Gastrocnemius medialis (tissue), 4 donors: ENCODE results near the gene SNCB. TPM values are rescaled to one million over a fixed set of nuclear protein-coding genes. Genes with fewer than 3 reads are reported as not detected.

ENCODE experiments used
- ATAC-seq, 2 donors: fragments of 150-250 bp; one replicate each; pipeline ENCODE4 v1.9.1; 2016
- DNase-seq, 2 donors: peaks; one replicate each; pipeline ENCODE4 v3.0.0-alpha.2; 2019
- H3K27ac ChIP-seq, 4 donors: fragments of 200-600 bp; sonication (generic); 1 replicate in 1 of 4; 2 replicates in 3 of 4; pipeline ENCODE4 v1.5.1; 2016 to 2018; ENCODE audit warnings: mild to moderate bottlenecking in 2 of 4, moderate library complexity in 1 of 4
- H3K27me3 ChIP-seq, 3 donors: fragments of 200-600 bp; sonication (generic) in 2 of 3; 1 replicate in 1 of 3; 2 replicates in 2 of 3; pipeline versions ENCODE4 v1.5.1 to v1.6.0; 2016 to 2019; ENCODE audit warnings: mild to moderate bottlenecking in 1 of 3, moderate library complexity in 1 of 3
- H3K36me3 ChIP-seq, 2 donors: fragments of 200-600 bp; sonication (generic) in 1 of 2; one replicate each; pipeline ENCODE4 v1.5.1; 2017 to 2018
- H3K4me1 ChIP-seq, 2 donors: fragments of 200-600 bp; sonication (generic) in 1 of 2; one replicate each; pipeline ENCODE4 v1.5.1; 2016 to 2017; ENCODE audit warnings: mild to moderate bottlenecking in 2 of 2
- H3K4me3 ChIP-seq, 4 donors: fragments of 200-600 bp; sonication (generic) in 3 of 4; 1 replicate in 1 of 4; 2 replicates in 3 of 4; pipeline ENCODE4 v1.5.1; 2016 to 2019; ENCODE audit warnings: mild to moderate bottlenecking in 2 of 4
- H3K9me3 ChIP-seq, 3 donors: fragments of 200-600 bp; sonication (generic) in 2 of 3; 1 replicate in 1 of 3; 2 replicates in 2 of 3; pipeline ENCODE4 v1.5.1; 2016 to 2019
- POLR2A ChIP-seq, 2 donors: fragments of 450-650 bp; IDR thresholded peaks; one replicate each; pipeline ENCODE4 v1.6.1; 2017; ENCODE audit warnings: antibody characterized with exemption in 2 of 2, mild to moderate bottlenecking in 2 of 2, moderate library complexity in 2 of 2
- in situ Hi-C, 4 donors: fragments of 200-750 bp; cut with MboI; loops; one replicate each; pipeline versions ENCODE4 v1.15.0 to v1.8.0; 2017; ENCODE audit warnings: low sequenced_read_pairs in 4 of 4
- intact Hi-C: fragments of 100-400 bp; cut with DNase I; formaldehyde crosslinking; loops from one replicate; pipeline ENCODE4 v1.15.1; 2023; ENCODE audit warnings: low total_unique reads
- total RNA-seq, 4 donors: library from RNA; depleted of rRNA; stranded (reverse); fragments of >200 nt; gene quantifications; one replicate each; pipeline versions ENCODE4 v1.1.0 to v1.2.3, GENCODE V29; 2016
- TF ChIP-seq, protein P1 (sequence below), 5 experiments: fragments of 450-650 bp in 3 of 5; fragments of 200-600 bp in 2 of 5; sonication (generic) in 2 of 5; IDR thresholded peaks in 4 of 5; conservative IDR thresholded peaks in 1 of 5; 1 replicate in 4 of 5; 2 replicates in 1 of 5; pipeline ENCODE4 v1.5.1; 2016 to 2019; ENCODE audit warnings: antibody characterized with exemption in 5 of 5, mild to moderate bottlenecking in 3 of 5, moderate library complexity in 3 of 5

Gene SNCB
- total RNA-seq, 4 donors from 2014 or later: 0.20 TPM; not detected in 3

DNA sequence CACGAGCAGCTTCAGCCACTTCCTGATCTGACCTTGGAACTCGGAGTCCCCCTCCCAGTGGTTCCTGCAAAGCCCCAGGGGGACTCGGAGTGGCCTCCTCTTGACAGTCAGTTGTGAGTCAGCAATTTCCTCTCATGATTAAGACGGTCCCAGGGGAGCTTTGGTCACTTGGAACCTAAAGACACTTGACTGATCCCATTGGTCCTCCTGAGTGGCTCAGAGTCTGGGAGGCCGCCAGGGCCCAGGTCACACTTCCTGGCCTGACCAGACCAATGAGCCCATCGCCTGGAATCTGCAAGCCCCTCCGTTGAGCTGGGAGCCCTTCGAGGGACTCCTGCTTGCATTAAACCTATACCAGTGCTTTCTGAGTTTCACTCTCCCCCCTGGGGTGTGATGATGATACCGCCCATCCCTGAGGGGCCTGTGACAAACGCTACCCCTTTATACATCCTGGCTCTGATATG is 46.1 kb upstream of the SNCB start:
- H3K27me3 ChIP-seq: peaks cover 0 to 9% (median 0%) of the 10 kb centered on the region in 3 donors
- ATAC-seq: peak; percentile 33 to 64
- peak overlapping the region in 1 of 4 donors; percentile 31 for H3K27ac ChIP-seq
- no peaks in the 10 kb centered on the region for H3K9me3 ChIP-seq
- no peaks in the 10 kb centered on the region for H3K36me3 ChIP-seq
- intact Hi-C loops: no loop called here
- in situ Hi-C loops: no loop called here
- H3K4me1 ChIP-seq: peaks cover 4 to 29% of the 10 kb centered on the region in 2 donors
- no peak for TF ChIP-seq POLR2A (IDR thresholded peaks at IDR 0.05)
- TF ChIP-seq, protein P1, sequence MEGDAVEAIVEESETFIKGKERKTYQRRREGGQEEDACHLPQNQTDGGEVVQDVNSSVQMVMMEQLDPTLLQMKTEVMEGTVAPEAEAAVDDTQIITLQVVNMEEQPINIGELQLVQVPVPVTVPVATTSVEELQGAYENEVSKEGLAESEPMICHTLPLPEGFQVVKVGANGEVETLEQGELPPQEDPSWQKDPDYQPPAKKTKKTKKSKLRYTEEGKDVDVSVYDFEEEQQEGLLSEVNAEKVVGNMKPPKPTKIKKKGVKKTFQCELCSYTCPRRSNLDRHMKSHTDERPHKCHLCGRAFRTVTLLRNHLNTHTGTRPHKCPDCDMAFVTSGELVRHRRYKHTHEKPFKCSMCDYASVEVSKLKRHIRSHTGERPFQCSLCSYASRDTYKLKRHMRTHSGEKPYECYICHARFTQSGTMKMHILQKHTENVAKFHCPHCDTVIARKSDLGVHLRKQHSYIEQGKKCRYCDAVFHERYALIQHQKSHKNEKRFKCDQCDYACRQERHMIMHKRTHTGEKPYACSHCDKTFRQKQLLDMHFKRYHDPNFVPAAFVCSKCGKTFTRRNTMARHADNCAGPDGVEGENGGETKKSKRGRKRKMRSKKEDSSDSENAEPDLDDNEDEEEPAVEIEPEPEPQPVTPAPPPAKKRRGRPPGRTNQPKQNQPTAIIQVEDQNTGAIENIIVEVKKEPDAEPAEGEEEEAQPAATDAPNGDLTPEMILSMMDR (IDR thresholded peaks at IDR 0.05 in 4 of 5, conservative IDR thresholded peaks at IDR 0.05 in 1 of 5): no peak
- H3K4me3 ChIP-seq: no peak overlapping the region
- DNase-seq: peak in 1 of 2 donors; percentile 11

DNA sequence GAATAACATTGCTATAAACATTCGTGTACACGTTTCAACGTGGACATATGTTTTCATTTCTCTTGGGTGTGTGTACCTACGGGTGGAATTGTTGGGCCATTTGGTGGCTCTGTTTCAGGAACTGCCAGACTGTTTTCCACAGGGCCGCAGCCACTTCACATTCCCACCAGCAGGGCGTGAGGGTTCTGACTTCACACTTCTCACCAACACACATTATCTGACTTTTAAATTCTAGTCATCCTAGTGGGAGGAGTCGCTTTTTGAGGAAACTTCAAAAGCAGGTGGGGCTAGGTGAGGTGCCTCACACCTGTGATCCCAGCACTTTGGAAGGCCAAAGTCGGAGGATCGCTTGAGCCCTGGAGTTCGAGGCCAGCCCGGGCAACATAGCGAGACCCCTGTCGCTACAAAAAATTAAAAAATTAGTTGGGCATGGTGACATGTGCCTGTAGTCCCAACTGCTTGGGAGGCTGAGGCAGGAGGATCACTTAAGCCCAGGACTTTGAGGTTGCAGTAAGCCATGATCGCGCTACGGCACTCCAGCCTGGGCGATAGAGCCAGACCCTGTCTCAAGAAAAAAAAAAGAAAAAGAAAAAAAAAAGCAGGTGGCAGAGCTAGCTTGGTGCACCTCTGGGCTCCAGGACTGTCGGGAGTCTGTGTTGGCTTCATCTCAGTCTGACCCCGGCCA is 45.5 kb upstream of the SNCB start:
- Histone ChIP-seq H3K27me3 (peaks cover 0 to 9% (median 0%) of the 10 kb centered on the region in 3 donors), H3K36me3 (no peaks in the 10 kb centered on the region), H3K4me1 (peaks cover 4 to 29% of the 10 kb centered on the region in 2 donors), H3K9me3 (no peaks in the 10 kb centered on the region), H3K27ac (no peak overlapping the region), H3K4me3 (no peak overlapping the region)
- ATAC-seq (no peak), DNase-seq (no peak)
- in situ Hi-C loops: no loop called here
- intact Hi-C loops: no loop called here
- TF ChIP-seq POLR2A (IDR thresholded peaks at IDR 0.05): no peak
- TF ChIP-seq, protein P1 (IDR thresholded peaks at IDR 0.05 in 4 of 5, conservative IDR thresholded peaks at IDR 0.05 in 1 of 5): peak in 1 of 5 experiments; percentile 20

DNA sequence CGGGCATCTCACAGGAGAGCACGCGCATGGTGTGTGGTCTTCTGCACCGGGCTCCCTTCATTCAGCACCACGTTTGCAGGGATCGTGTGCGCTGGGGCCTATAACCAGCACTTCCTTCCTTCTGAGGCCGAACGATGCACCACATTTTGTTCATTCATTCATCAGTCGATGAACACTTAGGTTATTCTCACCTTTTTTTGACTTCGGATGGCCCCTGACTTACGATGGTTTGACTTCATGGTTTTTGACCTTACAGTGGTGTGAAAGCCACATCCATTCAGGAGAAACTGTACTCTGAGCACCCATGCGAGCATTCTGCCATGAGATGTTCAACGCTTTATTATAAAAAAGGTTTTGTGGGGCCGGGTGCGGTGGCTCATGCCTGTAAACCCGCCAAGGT is 44.5 kb upstream of the SNCB start:
- H3K27me3 ChIP-seq: peaks cover 0 to 3% (median 0%) of the 10 kb centered on the region in 3 donors
- no peaks in the 10 kb centered on the region for H3K9me3 ChIP-seq
- no peaks in the 10 kb centered on the region for H3K36me3 ChIP-seq
- ATAC-seq (no peak), DNase-seq (no peak)
- intact Hi-C loops (no loop called here), in situ Hi-C loops (loop anchor here in 2 of 4 donors (25.0 kb wide), 2 partner anchors 288 to 438 kb away; no protein-coding TSS in a partner anchor)
- H3K4me1 ChIP-seq: peaks cover 4 to 29% of the 10 kb centered on the region in 2 donors
- no peak overlapping the region for H3K4me3 ChIP-seq
- TF ChIP-seq, protein P1 (IDR thresholded peaks at IDR 0.05 in 4 of 5, conservative IDR thresholded peaks at IDR 0.05 in 1 of 5): no peak
- TF ChIP-seq POLR2A (IDR thresholded peaks at IDR 0.05): no peak
- no peak overlapping the region for H3K27ac ChIP-seq

DNA sequence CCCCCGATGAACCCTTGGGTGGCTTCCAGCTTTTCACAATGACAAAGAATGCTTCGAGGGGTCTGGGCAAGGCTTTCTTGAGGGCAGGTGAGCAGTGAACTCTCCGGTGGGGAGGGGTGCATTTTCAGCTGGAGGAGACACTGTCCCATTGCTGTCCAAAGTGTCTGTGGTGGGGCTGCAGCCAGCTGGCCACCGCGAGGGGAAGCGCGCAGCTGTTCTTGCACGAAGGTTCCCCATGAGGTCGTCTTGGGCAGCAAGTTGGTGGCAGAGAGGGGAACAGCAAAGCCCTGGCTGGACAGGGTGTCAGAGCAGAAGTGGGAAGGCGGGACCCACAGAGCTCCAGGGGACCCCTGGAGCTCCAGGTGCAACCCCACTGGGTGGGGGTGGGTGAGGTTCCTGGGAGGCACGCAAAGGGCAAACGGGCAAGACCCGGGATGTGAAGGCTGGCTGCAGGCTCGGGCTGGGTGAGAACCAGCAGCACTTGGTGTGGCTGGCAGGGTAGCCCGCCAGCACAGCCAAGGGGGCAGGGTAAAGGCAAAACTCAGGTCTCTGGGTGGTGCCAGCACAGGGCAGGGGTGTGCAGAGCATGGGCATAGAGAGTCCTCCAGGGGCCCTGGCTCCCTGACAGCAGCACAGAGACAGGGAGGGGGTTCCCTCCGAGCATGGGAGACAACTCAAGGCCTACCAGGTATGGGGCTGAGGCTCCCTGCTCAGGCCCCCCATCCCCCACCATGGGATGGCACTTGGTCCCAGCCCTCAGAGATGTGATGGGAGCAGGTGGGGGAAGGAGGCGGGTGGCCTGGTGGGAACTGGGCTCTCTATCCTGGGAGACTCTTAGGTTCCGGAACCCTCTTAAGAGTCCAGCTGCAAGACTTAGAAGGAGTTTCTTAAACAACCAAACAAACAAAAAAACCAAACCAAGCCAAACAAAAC is 43.6 kb upstream of the SNCB start:
- ATAC-seq (no peak), DNase-seq (no peak)
- H3K9me3 ChIP-seq: no peaks in the 10 kb centered on the region
- no peak overlapping the region for H3K4me3 ChIP-seq
- intact Hi-C loops: no loop called here
- H3K27ac ChIP-seq: no peak overlapping the region
- in situ Hi-C loops: loop anchor here in 2 of 4 donors (25.0 kb wide), 2 partner anchors 288 to 438 kb away; no protein-coding TSS in a partner anchor
- H3K36me3 ChIP-seq: no peaks in the 10 kb centered on the region
- peaks cover 0 to 2% (median 0%) of the 10 kb centered on the region in 3 donors for H3K27me3 ChIP-seq
- H3K4me1 ChIP-seq: peaks cover 4 to 29% of the 10 kb centered on the region in 2 donors
- TF ChIP-seq, protein P1 (IDR thresholded peaks at IDR 0.05 in 4 of 5, conservative IDR thresholded peaks at IDR 0.05 in 1 of 5): no peak
- TF ChIP-seq POLR2A (IDR thresholded peaks at IDR 0.05): no peak
